Endodermal cell (in vitro differentiated cells): ENCODE data around the gene PTPN9. TPM values are rescaled to one million over a fixed set of nuclear protein-coding genes. Genes with fewer than 3 reads are reported as not detected.
A peak's percentile ranks its signal among the peaks of the same experiment; 100 is the strongest.
"Not testable (repeated sequence)": the region's sequence is repeated elsewhere in the genome, so short reads cannot be mapped to it uniquely, and the experiment has no call there.

Experiments used
- DNase-seq: peaks from one replicate; pipeline ENCODE4 v3.0.0-alpha.2; 2017
- H3K27ac ChIP-seq: 2 replicates; pipeline ENCODE4 v1.5.1; 2013; ENCODE audit warnings: mild to moderate bottlenecking, low read depth, low read length, moderate library complexity
- H3K27me3 ChIP-seq: 2 replicates; pipeline ENCODE4 v1.6.1; 2013; ENCODE audit warnings: mild to moderate bottlenecking, low read length, moderate library complexity; ENCODE audit not compliant: insufficient read depth, control insufficient read depth, poor library complexity, severe bottlenecking
- H3K36me3 ChIP-seq: 2 replicates; pipeline ENCODE4 v1.7.0; 2013; ENCODE audit warnings: mild to moderate bottlenecking, low read length, moderate library complexity; ENCODE audit not compliant: control insufficient read depth, insufficient read depth
- H3K4me1 ChIP-seq: one replicate; pipeline ENCODE4 v1.7.0; 2013; ENCODE audit warnings: low read length; ENCODE audit not compliant: control insufficient read depth, insufficient read depth
- H3K4me3 ChIP-seq: 2 replicates; pipeline ENCODE4 v1.5.1; 2013; ENCODE audit warnings: mild to moderate bottlenecking, low read length, moderate library complexity
- H3K9ac ChIP-seq: 2 replicates; pipeline ENCODE4 v1.6.1; 2013; ENCODE audit warnings: mild to moderate bottlenecking, low read length, moderate library complexity; ENCODE audit not compliant: poor library complexity, severe bottlenecking; ENCODE audit errors: extremely low read depth
- H3K9me3 ChIP-seq: 2 replicates; pipeline ENCODE4 v1.6.1; 2013; ENCODE audit warnings: mild to moderate bottlenecking, low read length, moderate library complexity; ENCODE audit not compliant: control insufficient read depth
- H3K27ac Mint-ChIP-seq: 2 replicates; pipeline ENCODE4 v1.8.0; 2020; ENCODE audit warnings: mixed read lengths
- H3K27me3 Mint-ChIP-seq: 2 replicates; pipeline ENCODE4 v1.8.0; 2021; ENCODE audit warnings: mild to moderate bottlenecking, mixed read lengths; ENCODE audit not compliant: insufficient read depth
- H3K36me3 Mint-ChIP-seq: 2 replicates; pipeline ENCODE4 v1.8.0; 2020; ENCODE audit warnings: low read depth, mixed read lengths
- H3K4me1 Mint-ChIP-seq: 2 replicates; pipeline ENCODE4 v1.8.0; 2020; ENCODE audit warnings: mixed read lengths
- H3K4me3 Mint-ChIP-seq: 2 replicates; pipeline ENCODE4 v1.8.0; 2020; ENCODE audit warnings: mild to moderate bottlenecking, moderate library complexity, mixed read lengths
- H3K9me3 Mint-ChIP-seq: 2 replicates; pipeline ENCODE4 v1.8.0; 2020; ENCODE audit warnings: mild to moderate bottlenecking, mixed read lengths
- CTCF ChIP-seq: fragments of 200-600 bp; sonication (generic); conservative IDR thresholded peaks from 2 replicates; pipeline ENCODE4 v1.5.0; 2021; ENCODE audit warnings: antibody characterized with exemption, mild to moderate bottlenecking
- WGBS, 2 experiments: methylation state at CpG; one replicate each; pipeline versions ENCODE4 v1.1.5 to v1.1.7; 2013; ENCODE audit warnings: missing lambda C conversion rate in 2 of 2, mixed read lengths in 1 of 2; ENCODE audit not compliant: insufficient coverage in 1 of 2, insufficient read length in 1 of 2; 5-methylcytosine and 5-hydroxymethylcytosine counted together
- total RNA-seq, 2 donors: library from RNA; stranded (reverse); fragmentation: NEBNext Ultra II Directional in 1 of 2; extraction: Animal tissue kit (Norgen Biotek cat#: 25700) in 1 of 2; gene quantifications; 2 replicates in 1 of 2; 3 replicates in 1 of 2; pipeline ENCODE4 v1.2.1, GENCODE V29; 2021

The PTPN9 gene
- total RNA-seq, 2 donors from 2014 or later, result 49.1 to 53.5 TPM

- H3K4me3 Mint-ChIP-seq, result no peak overlapping the region
- WGBS, 2 experiments, result 67 to 82% methylated on average over 1 to 5 of the region's 5 CpGs
- Histone ChIP-seq H3K9ac (no peak overlapping the region), H3K4me3 (no peak overlapping the region), H3K27ac (no peak overlapping the region), H3K36me3 (no peaks in the 10 kb centered on the region), H3K27me3 (no peaks in the 10 kb centered on the region), H3K4me1 (peaks cover 7% of the 10 kb centered on the region), H3K9me3 (no peaks in the 10 kb centered on the region)
- peaks cover 14% of the 10 kb centered on the region for H3K4me1 Mint-ChIP-seq
- no peaks in the 10 kb centered on the region for H3K27me3 Mint-ChIP-seq
- H3K36me3 Mint-ChIP-seq, result peaks cover 19% of the 10 kb centered on the region
- DNase-seq, result peak; percentile 56
- TF ChIP-seq CTCF, result no peak
- H3K9me3 Mint-ChIP-seq, result peaks cover 3% of the 10 kb centered on the region
- H3K27ac Mint-ChIP-seq, result peak overlapping the region; percentile 78
Observed at GRCh38 chr15:75583701-75584100, 4.6 kb upstream of the PTPN9 start.

GRCh38 chr15:75582943-75583342, 3.8 kb upstream of the PTPN9 start:
- WGBS, 2 experiments, result 88 to 95% methylated on average over 4 to 5 of the region's 5 CpGs
- peaks cover 14% of the 10 kb centered on the region for H3K36me3 Mint-ChIP-seq
- H3K27ac ChIP-seq, H3K4me1 ChIP-seq, H3K27me3 Mint-ChIP-seq, H3K9me3 ChIP-seq, H3K36me3 ChIP-seq, H3K4me3 Mint-ChIP-seq, H3K27ac Mint-ChIP-seq, H3K9ac ChIP-seq, H3K27me3 ChIP-seq, DNase-seq, H3K4me3 ChIP-seq, H3K9me3 Mint-ChIP-seq: not testable (repeated sequence)
- H3K4me1 Mint-ChIP-seq, result peaks cover 14% of the 10 kb centered on the region

- 0% methylated on average over 26 to 77 of the region's 77 CpGs for WGBS, 2 experiments
- H3K27me3 ChIP-seq, result no peaks in the 10 kb centered on the region
- H3K27ac Mint-ChIP-seq, result peak overlapping the region; percentile 96
- H3K36me3 ChIP-seq, result no peaks in the 10 kb centered on the region
- H3K4me3 ChIP-seq, result peak overlapping the region; percentile 86
- H3K4me3 Mint-ChIP-seq, result peak overlapping the region; percentile 97
- TF ChIP-seq CTCF, result no peak
- peaks cover 22% of the 10 kb centered on the region for H3K4me1 Mint-ChIP-seq
- no peaks in the 10 kb centered on the region for H3K9me3 ChIP-seq
- peaks cover 13% of the 10 kb centered on the region for H3K36me3 Mint-ChIP-seq
- H3K4me1 ChIP-seq, result peaks cover 3% of the 10 kb centered on the region
- peak; percentile 64 for DNase-seq
- H3K27me3 Mint-ChIP-seq, result no peaks in the 10 kb centered on the region
- H3K27ac ChIP-seq, result peak overlapping the region; percentile 76
- peak overlapping the region; percentile 94 for H3K9ac ChIP-seq
- no peaks in the 10 kb centered on the region for H3K9me3 Mint-ChIP-seq
Observed at GRCh38 chr15:75578173-75578947, 755 bp downstream of the PTPN9 start.
